NCI-H2227 (cell line): Measurements from ENCODE around the gene CXCL3.
"Not testable (repeated sequence)": the region's sequence is repeated elsewhere in the genome, so short reads cannot be mapped to it uniquely, and the experiment has no call there.

Experiments used
- DNase-seq: peaks from one replicate; lab custom pipeline; 2025; ENCODE audit not compliant: unreplicated experiment; lab: John Stamatoyannopoulos, UW

The CXCL3 gene

DNA sequence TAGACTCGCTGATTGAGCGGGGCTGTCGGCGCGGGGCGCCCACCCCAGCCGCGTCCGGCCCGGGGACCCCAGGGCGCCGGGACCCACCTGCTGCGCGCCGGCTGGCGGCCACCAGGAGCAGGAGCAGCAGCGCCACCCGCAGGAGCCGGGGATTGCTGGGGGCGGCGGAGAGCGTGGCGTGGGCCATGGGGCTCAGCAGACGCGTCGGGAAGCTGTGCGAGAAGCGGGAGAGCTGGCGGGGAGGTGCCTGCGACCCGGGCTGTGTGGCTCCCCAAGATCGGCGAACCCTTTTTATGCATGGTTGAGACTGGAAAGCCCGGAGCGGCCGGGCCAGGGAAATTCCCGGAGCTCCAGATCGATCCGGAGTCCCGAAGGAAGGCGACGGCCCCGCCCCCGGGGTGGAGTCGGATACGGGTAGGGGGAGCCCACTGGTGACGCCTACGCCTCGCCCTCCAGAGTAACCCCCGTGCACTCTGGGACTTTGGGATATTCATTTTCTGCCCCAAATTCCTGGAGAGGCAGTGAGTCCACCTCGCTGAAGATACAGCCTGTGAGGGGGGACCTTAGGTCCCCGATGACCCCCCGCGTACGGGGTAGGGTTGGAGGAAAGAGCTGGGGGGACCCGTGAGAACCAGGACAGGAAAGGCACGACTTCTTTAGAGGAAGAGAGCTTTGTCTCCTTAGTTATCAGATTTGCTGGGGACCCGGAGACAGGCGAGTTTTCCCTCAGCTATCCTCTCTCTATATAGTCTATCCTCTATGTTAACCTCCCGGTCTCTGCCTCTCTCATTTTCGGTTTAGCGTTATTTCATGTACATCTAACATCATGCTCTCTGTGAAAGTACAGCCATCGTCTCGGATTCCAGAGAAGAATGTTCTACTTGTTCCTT lies at the start of gene CXCL3:
Gene CXCL3, minus strand, starts transcription at position 265 of the 890 bp plus-strand sequence. Its CDS starts 78 bp downstream, at position 187.
- peak; percentile 3 for DNase-seq

DNA sequence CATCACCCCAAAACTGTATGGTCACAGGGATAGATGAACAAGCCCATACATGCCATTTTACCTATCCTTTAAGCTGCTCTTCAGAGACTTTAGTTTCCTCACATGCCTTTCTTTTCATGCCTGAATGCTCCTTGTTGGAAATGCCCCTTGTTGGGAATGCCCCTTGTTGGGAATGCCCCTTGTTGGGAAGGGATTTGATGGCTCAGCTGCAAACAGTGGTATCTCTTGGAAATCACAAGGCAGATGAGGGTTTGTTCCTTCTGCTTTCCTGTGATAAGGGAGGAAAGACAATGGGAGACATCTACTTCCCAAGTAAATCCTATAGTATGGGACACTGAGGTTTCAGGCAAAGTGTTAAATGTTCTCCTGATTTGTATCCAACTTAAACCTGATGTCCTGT lies 49.0 kb upstream of the CXCL3 start:
- no peak for DNase-seq

DNA sequence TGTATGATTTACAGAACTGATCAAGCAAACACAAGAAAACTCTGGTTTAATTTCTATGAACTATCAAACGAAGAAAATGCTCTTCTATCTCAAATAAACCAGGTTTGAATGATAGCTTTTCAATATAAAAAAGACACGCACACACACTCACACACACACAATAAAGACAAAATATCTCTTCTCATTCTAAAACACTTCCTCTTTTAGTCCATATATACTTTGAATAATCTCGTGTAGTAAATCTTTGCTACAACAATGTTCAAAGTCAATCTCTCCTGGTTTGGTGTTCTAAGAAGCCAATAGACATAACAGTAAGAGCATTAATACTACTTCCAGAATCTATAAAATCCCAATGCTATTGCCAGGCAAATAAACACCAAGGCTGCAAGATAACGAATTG lies 47.2 kb upstream of the CXCL3 start:
- DNase-seq: no peak

DNA sequence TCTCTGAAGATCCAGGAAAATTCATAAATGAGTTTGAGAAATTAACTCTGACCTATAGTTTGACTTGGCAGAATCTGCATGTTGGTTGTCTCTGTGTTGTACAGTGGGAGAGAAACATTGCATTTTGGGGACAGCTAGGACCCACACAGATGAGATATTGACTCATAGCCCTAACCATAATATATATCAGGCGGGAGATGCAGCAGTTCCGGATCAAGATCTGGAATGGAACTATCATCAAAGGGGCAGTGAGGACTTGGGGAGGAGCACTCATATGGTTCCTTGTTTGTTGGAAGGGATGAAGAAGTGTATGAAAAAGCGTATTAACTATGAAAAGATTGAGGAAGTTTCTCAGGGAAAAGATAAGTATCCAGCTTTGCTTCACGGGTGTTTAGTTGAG lies 46.5 kb upstream of the CXCL3 start:
- DNase-seq: no peak

GRCh38 chr4:74083546-74083945 lies 45.1 kb upstream of the CXCL3 start:
- DNase-seq: no peak

DNA sequence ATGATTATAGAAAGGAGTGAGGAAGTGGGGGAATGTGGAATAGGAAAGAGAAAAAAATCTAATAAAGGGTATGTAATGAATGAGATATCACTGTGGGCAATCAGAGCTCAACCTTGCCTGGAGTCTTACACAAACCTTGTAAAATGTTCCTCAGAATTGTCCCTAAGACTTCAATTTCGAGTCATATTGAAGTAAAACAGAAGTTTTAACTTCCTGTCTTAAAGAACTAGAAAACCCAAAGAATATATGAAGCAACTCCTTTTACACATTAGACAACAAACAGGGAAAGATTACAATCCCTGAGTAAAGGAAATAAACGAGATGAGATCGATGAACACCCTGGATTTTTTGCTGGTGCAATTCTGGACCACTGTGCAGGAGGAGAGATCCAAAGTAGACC lies 42.5 kb upstream of the CXCL3 start:
- DNase-seq: no peak

GRCh38 chr4:74080351-74080750 lies 41.9 kb upstream of the CXCL3 start:
- DNase-seq: not testable (repeated sequence)

DNA sequence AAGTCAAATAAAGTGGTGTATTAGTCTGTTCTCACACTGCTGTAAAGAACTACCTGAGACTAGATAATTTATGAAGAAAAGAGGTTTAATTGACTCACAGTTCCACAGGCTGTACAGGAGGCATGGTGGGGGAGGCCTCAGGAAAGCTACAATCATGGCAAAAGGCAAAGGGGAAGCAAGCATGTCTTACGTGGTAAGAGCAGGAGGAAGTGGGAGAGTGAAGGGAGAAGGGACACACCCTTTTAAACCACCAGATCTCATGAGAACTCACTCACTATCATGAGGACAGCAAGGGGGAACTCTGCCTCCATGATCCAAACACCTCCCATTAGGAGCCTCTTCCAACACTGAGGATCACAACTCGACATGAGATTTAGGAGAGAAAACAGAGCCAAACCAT lies 40.5 kb upstream of the CXCL3 start:
- not testable (repeated sequence) for DNase-seq

GRCh38 chr4:74073358-74073757 lies 34.9 kb upstream of the CXCL3 start:
- no peak for DNase-seq

DNA sequence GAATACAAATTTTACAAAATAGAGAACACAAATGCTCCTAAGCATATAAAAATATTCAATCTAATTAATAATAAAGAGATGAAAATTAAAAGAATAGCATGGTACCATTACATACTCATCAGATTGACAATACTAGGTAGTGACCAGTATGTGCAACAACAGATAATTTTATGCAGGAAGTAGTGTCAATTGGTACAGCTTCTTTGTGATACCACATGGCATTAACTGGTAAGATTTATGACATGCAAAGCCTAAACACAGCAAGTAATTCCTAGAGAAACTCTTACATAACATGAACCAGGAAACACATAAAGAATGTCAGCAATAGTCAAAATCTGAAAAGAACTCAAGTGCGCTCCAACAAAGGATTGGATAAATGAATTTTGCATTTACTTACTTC lies 34.2 kb upstream of the CXCL3 start:
- DNase-seq: no peak

GRCh38 chr4:74067586-74067985 lies 29.1 kb upstream of the CXCL3 start:
- DNase-seq: no peak

DNA sequence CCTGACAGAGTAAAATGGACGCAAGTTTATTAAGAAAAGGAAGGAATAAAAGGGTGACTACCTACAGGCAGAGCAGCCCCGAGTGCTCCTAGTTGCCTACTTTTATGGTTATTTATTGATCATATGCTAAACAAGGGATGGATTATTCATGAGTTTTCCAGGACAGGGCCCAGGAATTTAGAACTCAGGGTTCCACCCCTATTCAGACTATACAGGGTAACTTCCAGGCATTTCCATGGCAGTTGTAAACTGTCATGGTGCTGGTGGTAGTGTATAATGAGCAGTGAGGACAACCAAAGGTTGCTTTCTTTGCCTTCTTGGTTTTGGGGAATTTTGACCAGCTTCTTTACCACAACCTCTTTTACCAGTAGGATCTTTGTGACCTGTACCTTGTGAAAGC lies 27.7 kb upstream of the CXCL3 start:
- DNase-seq: no peak

DNA sequence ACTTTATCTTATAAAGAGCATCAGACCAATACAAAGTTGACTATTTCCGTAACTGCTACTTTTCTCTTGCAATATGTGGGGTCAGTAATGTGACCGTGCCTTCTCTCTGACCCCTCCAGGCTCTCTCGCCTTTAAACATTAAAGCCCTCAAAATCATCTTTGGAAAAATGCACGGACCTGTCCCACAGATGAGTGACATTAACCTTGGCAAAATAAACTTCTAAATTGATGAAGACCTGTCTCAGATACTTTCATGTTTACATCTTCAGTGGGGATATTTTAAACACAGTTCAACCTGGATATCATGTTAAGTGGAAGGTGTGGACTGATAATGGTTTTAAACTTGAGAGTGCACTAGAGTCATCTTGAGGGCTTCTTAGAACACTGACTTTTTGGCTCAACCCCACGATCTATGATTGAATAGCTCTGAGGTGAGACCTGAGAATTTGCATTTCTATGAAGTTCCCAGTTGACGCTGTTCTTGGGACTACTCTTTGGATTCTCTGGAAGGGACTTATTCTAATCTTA lies 26.7 kb upstream of the CXCL3 start:
- DNase-seq: no peak

DNA sequence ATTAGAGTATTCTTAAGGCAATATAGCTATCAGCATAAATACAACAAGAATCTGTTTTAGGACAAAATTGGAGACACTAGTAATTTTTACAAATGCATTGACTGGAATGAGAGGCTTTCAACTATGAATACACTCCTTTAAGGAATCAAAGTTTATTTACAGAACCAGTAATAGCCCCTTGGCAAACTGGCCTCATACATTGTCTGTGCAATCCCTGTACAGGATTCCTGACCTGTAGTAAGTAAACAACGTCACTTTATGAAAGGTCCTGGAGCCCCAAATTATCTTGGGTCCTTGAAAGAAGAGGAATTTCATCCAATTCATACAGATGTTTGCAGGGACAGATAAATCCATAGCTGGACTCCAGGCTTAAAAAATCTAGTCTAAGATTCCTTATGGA lies 25.4 kb upstream of the CXCL3 start:
- no peak for DNase-seq

DNA sequence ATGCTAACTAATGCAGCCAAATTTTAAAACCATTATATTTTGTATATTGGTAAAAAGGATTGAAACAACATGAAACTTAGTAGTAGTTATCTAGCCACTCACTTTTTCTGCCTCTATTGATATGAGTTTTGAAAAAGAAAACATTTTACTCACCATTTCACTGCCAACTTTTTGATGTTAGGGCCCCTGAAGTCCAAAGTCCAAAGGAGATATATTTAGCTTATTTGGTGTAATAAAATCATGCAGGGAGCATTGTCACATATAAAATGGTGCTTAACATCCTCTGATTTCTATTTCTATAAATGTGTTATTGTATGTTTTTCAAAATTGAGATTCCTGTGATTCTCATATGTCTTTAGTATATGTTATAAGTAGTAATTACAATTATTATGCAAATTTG lies 24.5 kb upstream of the CXCL3 start:
- DNase-seq: no peak

DNA sequence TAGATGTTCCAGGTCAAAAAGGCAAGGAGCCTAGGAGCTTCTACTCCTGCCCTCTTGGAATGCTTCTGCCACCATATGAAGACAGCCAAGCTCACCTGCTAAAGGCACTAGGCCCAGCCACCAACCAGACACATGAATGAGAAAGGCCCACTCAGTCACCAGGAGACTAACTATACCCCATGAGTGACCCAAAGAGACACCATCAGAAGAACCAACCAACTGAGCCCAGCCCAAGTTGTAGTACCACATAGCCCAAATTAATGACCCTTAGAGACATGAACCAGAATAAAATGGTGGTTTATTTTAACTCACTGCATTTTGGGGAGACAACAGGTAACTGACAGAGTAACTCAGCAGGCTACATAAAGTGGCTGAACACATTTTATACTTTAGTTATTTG lies 22.9 kb upstream of the CXCL3 start:
- DNase-seq: no peak

DNA sequence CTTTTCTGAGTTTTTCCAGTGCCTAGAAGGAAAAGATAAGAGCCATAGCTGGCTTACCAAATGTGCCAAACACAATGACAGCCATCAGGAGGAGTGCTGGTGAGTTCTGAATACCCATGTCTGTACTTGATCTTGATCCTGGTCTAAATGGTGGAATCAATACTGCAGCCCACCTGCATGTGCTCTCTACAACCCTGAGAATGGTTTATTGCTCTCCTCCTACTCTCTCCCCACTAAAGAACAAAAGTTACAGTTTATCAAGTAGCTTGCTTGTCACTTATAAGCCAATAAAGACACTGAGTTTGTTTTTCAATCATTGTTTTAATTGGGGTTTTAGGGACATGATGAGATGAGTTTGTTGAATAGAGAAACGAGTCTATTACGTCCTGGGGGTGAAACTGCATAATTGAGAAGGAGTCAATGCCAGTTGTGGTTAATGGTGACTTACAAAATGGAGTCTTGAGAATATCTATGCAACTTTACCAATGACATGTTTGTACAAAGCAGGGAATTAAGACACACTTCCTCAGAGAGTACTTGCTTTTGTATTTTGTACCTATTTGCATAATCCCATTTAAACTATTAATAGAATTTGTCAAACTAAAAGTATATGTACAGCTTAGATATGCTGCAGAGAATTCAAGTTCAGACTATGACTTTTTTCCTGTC lies 20.8 kb upstream of the CXCL3 start:
- DNase-seq: no peak

GRCh38 chr4:74058048-74058651 lies 19.7 kb upstream of the CXCL3 start:
- DNase-seq: no peak

DNA sequence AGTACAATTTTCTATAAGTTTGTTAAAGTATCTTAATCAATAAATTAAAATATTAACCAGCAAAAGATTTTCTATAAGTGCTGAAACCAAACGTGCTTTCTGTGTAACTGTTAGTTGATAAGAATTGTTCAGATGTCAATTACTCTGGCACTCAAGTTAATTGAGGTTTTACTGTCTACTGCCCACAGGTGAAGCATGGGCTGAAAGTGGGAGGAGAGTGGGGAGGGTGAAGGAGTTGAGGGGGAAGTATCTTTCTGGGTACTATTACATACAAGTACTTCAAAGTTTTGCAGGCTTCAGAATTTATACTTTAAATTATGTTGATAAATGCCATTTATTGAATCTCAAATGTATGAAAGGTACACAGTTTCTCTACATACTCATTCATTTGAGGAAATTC lies 19.1 kb upstream of the CXCL3 start:
- no peak for DNase-seq

- DNase-seq: no peak
Observed at GRCh38 chr4:74056858-74057562, 18.5 kb upstream of the CXCL3 start.
